Upper lobe of right lung (tissue), 1 donor: ENCODE measurements around the gene WDR27. TPM values are rescaled to one million over a fixed set of nuclear protein-coding genes. Genes with fewer than 3 reads are reported as not detected.

Experiments
- ATAC-seq: fragments of 200-7000 bp; cut with Tn5 transposase; one replicate; pipeline ENCODE4 v1.9.1; 2020; ENCODE audit warnings: mild to moderate bottlenecking, moderate library complexity
- DNase-seq: peaks from one replicate; pipeline ENCODE4 v3.0.0-alpha.2; 2020
- H3K27ac ChIP-seq: fragments of 200-600 bp; one replicate; pipeline ENCODE4 v1.8.0; 2022
- H3K27me3 ChIP-seq: fragments of 200-600 bp; one replicate; pipeline ENCODE4 v1.8.0; 2022; ENCODE audit warnings: mild to moderate bottlenecking
- H3K36me3 ChIP-seq: fragments of 200-600 bp; one replicate; pipeline ENCODE4 v1.8.0; 2022
- H3K4me1 ChIP-seq: fragments of 200-600 bp; one replicate; pipeline ENCODE4 v1.8.0; 2022
- H3K4me3 ChIP-seq: fragments of 200-600 bp; one replicate; pipeline ENCODE4 v1.8.0; 2022; ENCODE audit warnings: mild to moderate bottlenecking
- H3K9me3 ChIP-seq: fragments of 200-600 bp; one replicate; pipeline ENCODE4 v1.8.0; 2022
- CTCF ChIP-seq: fragments of 200-600 bp; IDR thresholded peaks from one replicate; pipeline ENCODE4 v1.8.0; 2022; ENCODE audit warnings: antibody characterized with exemption
- intact Hi-C: fragments of 100-400 bp; cut with DNase I; formaldehyde crosslinking; loops from one replicate; pipeline ENCODE4 v1.11.0; 2022
- total RNA-seq: library from RNA; stranded (reverse); fragmentation: NEBNext Ultra II Directional; extraction: Animal tissue kit (Norgen Biotek cat#: 25700); gene quantifications from one replicate; pipeline ENCODE4 v1.2.1, GENCODE V29; 2021
- donor health status: DM: no; HTN: yes; CAD: no; lungs with severe emphysema.

The WDR27 gene
- total RNA-seq, 1 donor from 2014 or later = 39.0 TPM

DNA sequence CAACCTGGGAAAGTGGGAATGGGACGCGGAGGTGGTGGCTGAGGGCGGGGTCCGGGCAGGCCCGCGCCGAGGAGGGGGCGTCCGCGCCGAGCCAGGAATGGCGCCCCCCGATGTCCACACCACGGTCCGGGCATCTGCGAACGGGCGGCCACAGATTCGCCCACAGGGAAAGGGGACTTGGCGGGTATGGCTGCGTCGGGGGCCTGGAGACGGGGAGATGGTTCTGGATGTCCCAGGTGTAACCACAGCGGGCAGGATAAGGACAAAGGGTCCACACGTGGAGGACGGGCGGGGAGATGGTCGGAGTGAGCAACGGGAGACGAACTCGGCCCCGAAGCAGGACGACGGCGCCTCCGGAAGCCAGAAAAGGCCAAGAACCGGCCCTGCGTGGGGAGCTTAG, 124.6 kb downstream of the WDR27 start:
- H3K9me3 ChIP-seq = no peaks in the 10 kb centered on the region
- no peak overlapping the region for H3K27ac ChIP-seq
- H3K36me3 ChIP-seq = no peaks in the 10 kb centered on the region
- intact Hi-C loops = no loop called here
- TF ChIP-seq CTCF = no peak
- no peak overlapping the region for H3K4me3 ChIP-seq
- no peaks in the 10 kb centered on the region for H3K27me3 ChIP-seq
- DNase-seq (no peak), ATAC-seq (peak; percentile 13)
- no peaks in the 10 kb centered on the region for H3K4me1 ChIP-seq

DNA sequence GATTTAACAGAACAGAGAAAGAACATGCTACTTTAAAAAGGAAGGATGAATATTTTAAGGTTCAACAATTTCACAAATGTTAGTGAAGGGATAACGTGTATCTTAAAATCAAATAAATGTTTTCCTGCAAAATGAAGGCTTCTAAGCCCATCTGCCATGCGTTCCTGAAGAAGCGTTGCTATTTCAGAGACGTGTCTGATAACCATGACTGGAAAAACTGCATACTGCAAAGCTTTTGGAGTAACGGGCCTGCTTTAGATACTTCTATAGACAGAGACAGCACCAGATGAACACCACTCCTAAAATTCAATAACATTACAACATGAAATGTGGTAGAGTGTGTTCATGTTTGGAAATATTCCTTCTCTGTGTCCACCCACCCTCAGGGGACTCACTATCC, 126.0 kb downstream of the WDR27 start:
- no peak for DNase-seq
- no peak for ATAC-seq
- intact Hi-C loops = no loop called here
- Histone ChIP-seq H3K36me3 (no peaks in the 10 kb centered on the region), H3K4me1 (no peaks in the 10 kb centered on the region), H3K4me3 (no peak overlapping the region), H3K27me3 (no peaks in the 10 kb centered on the region), H3K27ac (no peak overlapping the region), H3K9me3 (no peaks in the 10 kb centered on the region)
- TF ChIP-seq CTCF = no peak

DNA sequence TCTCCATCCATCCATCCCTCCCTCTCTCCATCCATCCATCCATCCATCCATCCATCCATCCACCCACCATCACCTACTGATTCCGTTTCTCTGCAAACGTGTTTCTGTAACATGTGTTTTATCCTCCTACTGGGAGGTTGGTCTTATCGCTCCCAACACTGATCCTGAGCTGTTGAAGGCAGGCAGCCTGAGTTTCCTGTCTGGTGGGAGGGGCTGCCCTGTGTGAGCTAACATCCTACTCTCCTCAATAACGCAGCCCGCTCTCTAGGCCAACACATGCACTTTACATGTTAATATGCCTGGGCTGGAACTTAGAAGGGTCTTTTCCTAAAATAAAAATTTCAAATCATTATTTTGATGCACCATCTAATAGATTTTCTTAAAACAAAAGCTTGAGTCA, 126.5 kb downstream of the WDR27 start:
- H3K27ac ChIP-seq = no peak overlapping the region
- no peaks in the 10 kb centered on the region for H3K36me3 ChIP-seq
- ATAC-seq = no peak
- DNase-seq = no peak
- no peaks in the 10 kb centered on the region for H3K9me3 ChIP-seq
- H3K4me1 ChIP-seq = no peaks in the 10 kb centered on the region
- no peaks in the 10 kb centered on the region for H3K27me3 ChIP-seq
- H3K4me3 ChIP-seq = no peak overlapping the region
- no peak for TF ChIP-seq CTCF
- intact Hi-C loops = no loop called here

- intact Hi-C loops = no loop called here
- TF ChIP-seq CTCF = no peak
- H3K27ac ChIP-seq = no peak overlapping the region
Observed at GRCh38 chr6:169574420-169574819, 127.4 kb downstream of the WDR27 start.

GRCh38 chr6:169573883-169574282, 127.9 kb downstream of the WDR27 start:
- Histone ChIP-seq H3K36me3 (no peaks in the 10 kb centered on the region), H3K27me3 (no peaks in the 10 kb centered on the region), H3K9me3 (no peaks in the 10 kb centered on the region), H3K4me1 (no peaks in the 10 kb centered on the region), H3K4me3 (no peak overlapping the region), H3K27ac (no peak overlapping the region)
- ATAC-seq = no peak
- intact Hi-C loops = no loop called here
- TF ChIP-seq CTCF = no peak
- DNase-seq = no peak

More at GRCh38 chr6:169574420-169574819, 127.4 kb downstream of the WDR27 start:
- no peak overlapping the region for H3K4me3 ChIP-seq
- H3K36me3 ChIP-seq = no peaks in the 10 kb centered on the region
- ATAC-seq (peak; percentile 25), DNase-seq (no peak)
- no peaks in the 10 kb centered on the region for H3K4me1 ChIP-seq
- no peaks in the 10 kb centered on the region for H3K27me3 ChIP-seq
- H3K9me3 ChIP-seq = no peaks in the 10 kb centered on the region
